ENCODE results near the gene MCEMP1. TPM values are rescaled to one million over a fixed set of nuclear protein-coding genes. Genes with fewer than 3 reads are reported as not detected.
A peak's percentile ranks its signal among the peaks of the same experiment; 100 is the strongest.

Gene MCEMP1
- total RNA-seq, 4 donors from 2014 or later = 0.41 TPM; not detected in 3

DNA sequence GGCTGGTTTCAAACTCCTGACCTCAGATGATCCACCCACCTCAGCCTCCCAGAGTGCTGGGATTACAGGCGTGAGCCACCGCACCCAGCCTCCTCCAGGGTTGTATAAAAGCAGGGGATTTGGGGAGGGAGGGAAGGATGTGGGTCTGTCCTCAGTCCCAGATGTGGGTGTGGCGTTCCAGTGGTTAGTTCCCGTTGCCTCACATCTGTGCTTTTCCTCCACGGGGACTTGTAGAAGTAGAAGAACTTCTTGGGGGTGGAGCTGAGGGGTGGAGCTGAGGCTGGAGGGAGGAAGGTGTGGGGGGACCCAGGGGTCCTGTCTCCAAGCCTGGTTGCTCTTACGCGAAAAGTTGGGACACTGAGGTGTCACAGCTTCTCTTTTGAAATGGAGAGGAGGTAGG, 514 bp upstream of the MCEMP1 start:
- no peak for DNase-seq
- in situ Hi-C loops (cut with MboI; ENCODE audit: low pct_ligation_motif_present in 1 of 4, low pct_unique_long_range_greater_than_20kb in 1 of 4, low sequenced_read_pairs in 3 of 4) = no loop called here
- H3K27me3 ChIP-seq = peaks cover 32% of the 10 kb centered on the region

DNA sequence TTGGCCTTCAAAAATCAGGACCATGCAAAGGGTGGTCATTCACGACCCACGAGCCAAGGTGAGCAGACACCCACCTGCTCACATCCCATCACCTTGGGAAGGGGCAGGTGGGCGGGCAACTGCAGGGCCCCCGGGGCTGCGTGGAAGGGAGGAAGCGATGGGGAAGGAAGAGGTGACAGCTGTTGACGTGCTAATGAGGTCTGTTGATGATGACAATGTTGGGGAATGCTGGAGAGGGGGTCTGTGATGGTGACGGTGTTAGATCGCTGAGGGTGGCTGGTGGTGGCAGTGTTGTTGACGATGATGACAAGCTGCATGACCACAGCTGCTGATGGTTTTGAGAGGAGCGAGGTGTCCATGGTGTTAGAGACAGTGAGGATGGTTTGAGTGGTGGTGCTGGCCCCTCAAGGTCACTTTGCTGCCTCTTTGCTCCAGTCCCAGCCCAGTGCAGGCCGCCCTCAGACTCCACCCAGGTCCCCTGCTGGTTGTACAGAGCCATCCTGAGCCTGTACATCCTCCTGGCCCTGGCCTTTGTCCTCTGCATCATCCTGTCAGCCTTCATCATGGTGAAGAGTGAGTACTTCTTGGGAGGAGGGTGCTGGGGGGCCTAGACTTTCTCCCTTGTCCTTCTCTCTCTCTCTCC, 900 bp downstream of the MCEMP1 start:
- H3K27ac ChIP-seq = no peak overlapping the region

More for the DNA sequence above, 514 bp upstream of the MCEMP1 start:
- intact Hi-C loops (cut with DNase I; ENCODE audit: low total_unique reads) = no loop called here
- Histone ChIP-seq H3K4me3 (no peak overlapping the region), H3K27ac (no peak overlapping the region), H3K4me1 (peaks cover 0 to 7% (median 2%) of the 10 kb centered on the region in 4 donors), H3K36me3 (no peaks in the 10 kb centered on the region), H3K9me3 (no peaks in the 10 kb centered on the region)
- no peak for TF ChIP-seq POLR2AphosphoS5 (IDR thresholded peaks at IDR 0.05)
- no peak for TF ChIP-seq EP300 (IDR thresholded peaks at IDR 0.05; ENCODE audit: low read depth)
- TF ChIP-seq, protein P1, sequence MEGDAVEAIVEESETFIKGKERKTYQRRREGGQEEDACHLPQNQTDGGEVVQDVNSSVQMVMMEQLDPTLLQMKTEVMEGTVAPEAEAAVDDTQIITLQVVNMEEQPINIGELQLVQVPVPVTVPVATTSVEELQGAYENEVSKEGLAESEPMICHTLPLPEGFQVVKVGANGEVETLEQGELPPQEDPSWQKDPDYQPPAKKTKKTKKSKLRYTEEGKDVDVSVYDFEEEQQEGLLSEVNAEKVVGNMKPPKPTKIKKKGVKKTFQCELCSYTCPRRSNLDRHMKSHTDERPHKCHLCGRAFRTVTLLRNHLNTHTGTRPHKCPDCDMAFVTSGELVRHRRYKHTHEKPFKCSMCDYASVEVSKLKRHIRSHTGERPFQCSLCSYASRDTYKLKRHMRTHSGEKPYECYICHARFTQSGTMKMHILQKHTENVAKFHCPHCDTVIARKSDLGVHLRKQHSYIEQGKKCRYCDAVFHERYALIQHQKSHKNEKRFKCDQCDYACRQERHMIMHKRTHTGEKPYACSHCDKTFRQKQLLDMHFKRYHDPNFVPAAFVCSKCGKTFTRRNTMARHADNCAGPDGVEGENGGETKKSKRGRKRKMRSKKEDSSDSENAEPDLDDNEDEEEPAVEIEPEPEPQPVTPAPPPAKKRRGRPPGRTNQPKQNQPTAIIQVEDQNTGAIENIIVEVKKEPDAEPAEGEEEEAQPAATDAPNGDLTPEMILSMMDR (IDR thresholded peaks at IDR 0.05) = no peak
- TF ChIP-seq POLR2A (IDR thresholded peaks at IDR 0.05) = no peak
- WGBS, 2 donors (ENCODE audit: low coverage in 1 of 2) = 30 to 40% methylated on average over 1 to 7 of the region's 7 CpGs

DNA sequence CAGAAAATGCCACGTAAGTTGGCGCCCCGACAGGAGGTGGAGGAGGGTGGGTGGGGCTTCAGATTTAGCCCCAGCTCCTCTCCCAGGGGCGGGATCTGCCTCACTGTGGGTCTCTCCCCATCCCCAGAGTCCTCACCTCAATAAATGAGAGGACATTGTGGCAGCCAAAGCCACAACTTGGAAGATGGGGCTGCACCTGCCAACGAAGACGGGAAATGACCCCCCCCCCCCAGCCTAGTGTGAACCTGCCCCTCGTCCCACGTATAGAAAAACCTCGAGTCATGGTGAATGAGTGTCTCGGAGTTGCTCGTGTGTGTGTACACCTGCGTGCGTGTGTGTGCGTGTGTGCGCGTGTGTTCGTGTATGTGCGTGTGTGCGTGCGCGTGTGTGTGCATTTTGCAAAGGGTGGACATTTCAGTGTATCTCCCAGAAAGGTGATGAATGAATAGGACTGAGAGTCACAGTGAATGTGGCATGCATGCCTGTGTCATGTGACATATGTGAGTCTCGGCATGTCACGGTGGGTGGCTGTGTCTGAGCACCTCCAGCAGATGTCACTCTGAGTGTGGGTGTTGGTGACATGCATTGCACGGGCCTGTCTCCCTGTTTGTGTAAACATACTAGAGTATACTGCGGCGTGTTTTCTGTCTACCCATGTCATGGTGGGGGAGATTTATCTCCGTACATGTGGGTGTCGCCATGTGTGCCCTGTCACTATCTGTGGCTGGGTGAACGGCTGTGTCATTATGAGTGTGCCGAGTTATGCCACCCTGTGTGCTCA, 2.3 kb downstream of the MCEMP1 start:
- intact Hi-C loops (cut with DNase I; ENCODE audit: low total_unique reads) = loop anchor here (1.0 kb wide), 1 partner anchor 28 kb away; no protein-coding TSS in a partner anchor
- 33% methylated on average over 30 of the region's 30 CpGs; no CpG with 5 or more reads in 1 of the 2 donors for WGBS, 2 donors (ENCODE audit: low coverage in 1 of 2)
- TF ChIP-seq, protein P1 (IDR thresholded peaks at IDR 0.05) = no peak
- no peak for TF ChIP-seq EP300 (IDR thresholded peaks at IDR 0.05; ENCODE audit: low read depth)
- TF ChIP-seq POLR2A (IDR thresholded peaks at IDR 0.05) = no peak
- no peak for TF ChIP-seq POLR2AphosphoS5 (IDR thresholded peaks at IDR 0.05)
- in situ Hi-C loops (cut with MboI; ENCODE audit: low pct_ligation_motif_present in 1 of 4, low pct_unique_long_range_greater_than_20kb in 1 of 4, low sequenced_read_pairs in 3 of 4) = no loop called here
- Histone ChIP-seq H3K4me3 (no peak overlapping the region), H3K4me1 (peaks cover 0 to 14% (median 10%) of the 10 kb centered on the region in 4 donors), H3K36me3 (no peaks in the 10 kb centered on the region), H3K27me3 (peaks cover 32% of the 10 kb centered on the region), H3K9me3 (no peaks in the 10 kb centered on the region), H3K27ac (no peak overlapping the region)
- DNase-seq = peak; percentile 43

More for the DNA sequence above, 900 bp downstream of the MCEMP1 start:
- Histone ChIP-seq H3K9me3 (no peaks in the 10 kb centered on the region), H3K4me1 (peaks cover 0 to 14% (median 11%) of the 10 kb centered on the region in 4 donors), H3K27me3 (peaks cover 32% of the 10 kb centered on the region), H3K36me3 (no peaks in the 10 kb centered on the region), H3K4me3 (no peak overlapping the region)
- no peak for DNase-seq
- no peak for TF ChIP-seq EP300 (IDR thresholded peaks at IDR 0.05; ENCODE audit: low read depth)
- no peak for TF ChIP-seq POLR2A (IDR thresholded peaks at IDR 0.05)
- TF ChIP-seq, protein P1 (IDR thresholded peaks at IDR 0.05) = no peak
- TF ChIP-seq POLR2AphosphoS5 (IDR thresholded peaks at IDR 0.05) = no peak
- 34 to 62% methylated on average over 6 to 12 of the region's 12 CpGs for WGBS, 2 donors (ENCODE audit: low coverage in 1 of 2)
- in situ Hi-C loops (cut with MboI; ENCODE audit: low pct_ligation_motif_present in 1 of 4, low pct_unique_long_range_greater_than_20kb in 1 of 4, low sequenced_read_pairs in 3 of 4) (no loop called here), intact Hi-C loops (cut with DNase I; ENCODE audit: low total_unique reads) (no loop called here)

Data from transverse colon (tissue), 4 donors.